Bronchial epithelial cell (primary cell): Measurements from ENCODE around the gene AFF3. TPM values are rescaled to one million over a fixed set of nuclear protein-coding genes. Genes with fewer than 3 reads are reported as not detected.

Source experiments
- DNase-seq: peaks from one replicate; pipeline ENCODE4 v3.0.0-alpha.2; 2010; ENCODE audit warnings: low read depth
- FAIRE-seq: peaks from 2 replicates; lab custom pipeline; 2011; peaks lifted over from hg19 to GRCh38; lab: Jason Lieb, UNC
- H3K27me3 ChIP-seq: 2 replicates; pipeline ENCODE4 v1.5.1; 2011; ENCODE audit warnings: low read length; ENCODE audit not compliant: control insufficient read depth, insufficient read depth
- H3K36me3 ChIP-seq: 2 replicates; pipeline ENCODE4 v1.5.1; 2011; ENCODE audit warnings: low read length; ENCODE audit not compliant: control insufficient read depth, insufficient read depth
- H3K4me3 ChIP-seq: 2 replicates; pipeline ENCODE4 v1.5.1; 2011; ENCODE audit warnings: mild to moderate bottlenecking, low read depth, low read length, control low read depth
- CTCF ChIP-seq: IDR thresholded peaks from 2 replicates; pipeline ENCODE4 v1.5.1; 2011; ENCODE audit warnings: mild to moderate bottlenecking, moderate library complexity, low read length, control low read depth, inconsistent platforms; ENCODE audit not compliant: insufficient read depth, severe bottlenecking
- total RNA-seq: library from RNA; depleted of rRNA; stranded (reverse); fragments of >200 nt; gene quantifications from 2 replicates; pipeline ENCODE4 v1.2.1, GENCODE V29; 2014

Gene AFF3
- total RNA-seq, 1 donor from 2014 or later: not detected

- FAIRE-seq (no peak), DNase-seq (no peak)
- Histone ChIP-seq H3K4me3 (no peak overlapping the region), H3K36me3 (no peaks in the 10 kb centered on the region), H3K27me3 (no peaks in the 10 kb centered on the region)
- TF ChIP-seq CTCF: no peak
These were observed 441.6 kb downstream of the AFF3 start for GRCh38 chr2:99700482-99701398.

GRCh38 chr2:99698896-99699295, 443.5 kb downstream of the AFF3 start:
- FAIRE-seq (no peak), DNase-seq (peak; percentile 88)
- no peak overlapping the region for H3K4me3 ChIP-seq
- no peak for TF ChIP-seq CTCF
- H3K27me3 ChIP-seq: no peaks in the 10 kb centered on the region
- no peaks in the 10 kb centered on the region for H3K36me3 ChIP-seq

- Histone ChIP-seq H3K27me3 (no peaks in the 10 kb centered on the region), H3K4me3 (no peak overlapping the region), H3K36me3 (no peaks in the 10 kb centered on the region)
- FAIRE-seq: no peak
- no peak for TF ChIP-seq CTCF
- DNase-seq: peak; percentile 69
These were observed 444.4 kb downstream of the AFF3 start for GRCh38 chr2:99697811-99698568.

- FAIRE-seq (no peak), DNase-seq (no peak)
- no peaks in the 10 kb centered on the region for H3K36me3 ChIP-seq
- H3K27me3 ChIP-seq: no peaks in the 10 kb centered on the region
- TF ChIP-seq CTCF: no peak
- no peak overlapping the region for H3K4me3 ChIP-seq
These were observed 446.5 kb downstream of the AFF3 start for GRCh38 chr2:99695944-99696253.

GRCh38 chr2:99695130-99695943, 447.1 kb downstream of the AFF3 start:
- no peak for DNase-seq
- no peak for FAIRE-seq
- H3K4me3 ChIP-seq: no peak overlapping the region
- no peak for TF ChIP-seq CTCF
- H3K27me3 ChIP-seq: no peaks in the 10 kb centered on the region
- no peaks in the 10 kb centered on the region for H3K36me3 ChIP-seq
